ENCODE data around the gene LRRC27.
"Not testable (repeated sequence)": the region's sequence is repeated elsewhere in the genome, so short reads cannot be mapped to it uniquely, and the experiment has no call there.

The LRRC27 gene

DNA sequence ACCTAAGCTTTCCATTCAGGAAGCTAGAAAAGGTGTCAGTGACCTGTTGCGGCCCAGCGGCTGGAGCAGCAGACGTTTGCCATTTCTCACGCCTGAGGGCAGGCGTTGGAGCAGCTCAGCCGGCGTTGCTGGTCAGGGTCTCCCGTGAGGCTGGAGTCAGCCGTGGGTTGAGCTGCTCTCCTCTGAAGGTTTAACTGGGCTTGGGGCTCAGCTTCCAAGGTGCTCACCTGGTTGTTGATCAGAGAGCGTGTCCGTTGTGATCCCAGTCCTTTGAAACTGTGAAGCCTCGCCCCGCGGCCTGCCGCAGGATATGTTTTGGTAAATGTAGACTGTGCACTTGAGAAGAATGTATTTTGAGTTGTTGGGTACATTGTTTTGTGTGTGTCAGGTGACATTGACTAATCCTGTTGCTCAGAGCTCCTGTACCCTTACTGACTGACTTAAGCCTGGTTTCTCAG is 44.4 kb downstream of the LRRC27 start:
- DNase-seq = no peak

DNA sequence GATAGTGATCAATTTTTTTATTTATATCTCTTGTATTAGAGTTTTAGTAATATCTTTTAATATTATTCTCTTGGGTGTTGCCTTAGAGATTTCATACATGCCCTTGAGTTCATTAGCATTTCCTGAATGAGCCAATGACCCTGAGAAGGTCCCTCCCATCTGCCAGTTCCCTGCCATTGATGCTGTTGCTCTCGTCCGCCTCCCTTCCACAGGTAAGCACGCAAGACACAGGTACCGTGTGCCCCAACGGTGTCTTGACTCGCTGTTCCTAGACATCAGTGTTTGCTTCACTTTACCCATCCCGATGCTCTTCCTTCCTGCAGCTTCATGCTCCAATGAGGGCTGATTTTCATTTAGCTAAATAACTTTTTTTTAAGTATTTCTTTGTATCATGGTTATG is 45.3 kb downstream of the LRRC27 start:
- no peak for DNase-seq

DNA sequence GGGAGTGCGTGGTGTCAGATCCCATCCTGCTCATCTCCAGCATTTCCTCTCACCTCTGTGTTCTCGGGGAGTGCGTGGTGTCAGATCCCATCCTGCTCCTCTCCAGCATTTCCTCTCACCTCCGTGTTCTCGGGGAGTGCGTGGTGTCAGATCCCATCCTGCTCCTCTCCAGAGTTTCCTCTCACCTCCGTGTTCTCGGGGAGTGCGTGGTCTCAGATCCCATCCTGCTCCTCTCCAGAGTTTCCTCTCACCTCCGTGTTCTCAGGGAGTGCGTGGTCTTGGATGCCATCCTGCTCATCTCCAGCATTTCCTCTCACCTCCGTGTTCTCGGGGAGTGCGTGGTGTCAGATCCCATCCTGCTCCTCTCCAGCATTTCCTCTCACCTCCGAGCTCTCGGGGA is 47.0 kb downstream of the LRRC27 start:
- DNase-seq = not testable (repeated sequence)

DNA sequence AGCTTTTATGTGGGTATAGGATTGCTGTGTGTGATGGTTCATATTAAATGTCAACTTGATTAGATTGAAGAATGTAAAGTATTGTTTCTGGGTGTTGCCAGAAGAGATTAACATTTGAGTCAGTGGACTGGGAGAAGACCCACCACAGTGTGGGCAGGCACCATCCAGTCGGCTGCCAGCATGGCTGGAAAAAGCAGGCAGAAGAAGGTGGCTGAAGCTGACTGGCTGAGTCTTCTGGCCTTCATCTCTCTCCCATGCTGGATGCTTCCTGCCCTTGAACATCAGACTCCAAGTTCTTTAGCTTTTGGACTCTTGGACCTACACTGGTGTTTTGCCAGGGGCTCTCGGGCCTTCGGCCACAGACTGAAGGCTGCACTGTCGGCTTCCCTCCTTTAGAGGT is 49.0 kb downstream of the LRRC27 start:
- not testable (repeated sequence) for DNase-seq

DNA sequence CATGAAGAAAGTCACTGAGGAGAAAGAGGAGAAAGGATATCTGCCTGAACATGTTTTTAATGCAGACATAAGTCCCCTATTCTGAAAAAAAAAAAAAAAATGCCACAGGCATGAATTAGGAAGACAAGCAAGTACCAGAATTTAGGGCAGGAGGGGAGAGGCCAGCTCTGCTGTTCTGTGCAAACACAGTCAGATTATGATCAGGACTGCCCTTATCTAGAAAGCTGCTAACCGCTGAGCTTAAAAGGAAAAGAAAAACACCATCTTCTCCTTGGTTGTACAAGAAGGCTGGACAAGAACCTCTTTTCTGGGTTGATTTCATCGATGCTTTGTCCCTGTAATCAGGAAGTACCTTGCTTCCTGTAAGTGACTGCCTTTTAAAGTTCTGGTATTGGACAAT is 49.7 kb downstream of the LRRC27 start:
- no peak for DNase-seq

DNA sequence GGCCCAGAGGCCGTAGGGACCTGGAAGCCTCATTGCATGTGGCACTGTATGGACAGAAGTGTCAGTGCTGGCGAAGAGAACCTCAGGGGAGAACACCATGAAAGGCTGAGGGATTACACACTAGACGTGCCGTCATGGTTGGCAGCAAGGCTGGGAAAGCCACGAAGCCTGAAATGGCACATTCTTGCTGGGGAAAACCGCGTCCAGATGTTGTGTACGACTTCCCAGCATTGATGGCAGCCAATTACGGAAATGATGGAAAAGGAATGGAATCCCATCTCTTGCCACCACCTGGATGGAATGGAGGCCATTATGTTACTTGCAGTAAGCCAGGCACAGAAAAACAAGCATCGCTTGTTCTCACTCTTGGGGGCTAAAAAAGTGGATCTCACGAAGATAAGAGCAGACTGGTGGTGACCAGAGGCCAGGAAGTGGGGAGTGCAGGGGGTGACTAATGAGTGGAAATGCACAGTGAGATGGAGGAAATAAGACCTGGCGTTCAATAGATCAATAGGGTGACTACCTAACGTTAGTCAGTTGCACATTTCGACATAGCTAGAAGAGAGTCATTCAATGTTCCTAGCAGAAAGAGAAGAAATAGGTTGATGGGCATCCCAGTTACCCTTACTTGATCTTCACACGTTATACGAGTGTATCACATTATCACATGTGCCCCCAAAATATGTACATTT is 50.4 kb downstream of the LRRC27 start:
- no peak for DNase-seq

DNA sequence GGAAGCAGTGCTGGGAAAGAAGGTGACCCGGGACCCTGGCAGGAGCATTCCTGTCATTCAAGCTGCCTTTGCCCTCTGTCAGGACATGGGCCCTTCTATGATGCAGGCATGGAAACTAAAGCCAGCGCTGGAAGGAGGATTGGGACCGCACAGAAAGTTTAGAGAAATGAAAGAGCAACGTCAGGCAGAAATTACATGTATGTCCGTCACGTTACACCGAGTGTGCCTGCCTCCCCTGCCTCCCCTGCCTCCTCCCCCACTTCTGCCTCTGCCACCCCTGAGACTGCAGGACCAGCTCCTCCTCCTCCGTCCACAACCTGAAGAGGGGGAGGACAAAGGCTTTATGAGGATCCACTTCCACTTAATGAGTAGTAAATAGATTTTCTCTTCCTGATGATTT is 51.1 kb downstream of the LRRC27 start:
- DNase-seq = no peak

DNA sequence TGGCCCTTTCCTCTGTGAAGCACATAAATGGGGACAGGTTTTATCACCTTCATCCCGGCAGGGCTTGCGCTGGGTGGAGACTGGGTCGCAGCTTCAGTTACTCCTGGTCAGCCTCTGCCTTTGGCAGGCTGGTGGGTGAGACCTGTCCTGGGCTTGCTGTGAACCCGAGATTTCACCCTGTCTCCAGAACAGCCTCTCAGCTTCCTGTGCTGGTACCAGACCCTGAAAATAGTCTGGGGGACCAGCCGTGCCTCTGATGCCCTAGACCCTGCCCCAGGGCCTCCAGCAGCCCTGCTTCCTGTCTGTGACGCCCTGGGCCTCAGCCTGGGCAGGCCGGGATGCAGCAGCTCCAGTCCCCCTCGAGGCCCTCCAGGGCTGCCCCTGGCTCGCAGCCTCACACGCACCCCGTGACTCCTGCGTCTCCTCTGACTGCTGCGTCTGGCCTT is 51.8 kb downstream of the LRRC27 start:
- no peak for DNase-seq

DNA sequence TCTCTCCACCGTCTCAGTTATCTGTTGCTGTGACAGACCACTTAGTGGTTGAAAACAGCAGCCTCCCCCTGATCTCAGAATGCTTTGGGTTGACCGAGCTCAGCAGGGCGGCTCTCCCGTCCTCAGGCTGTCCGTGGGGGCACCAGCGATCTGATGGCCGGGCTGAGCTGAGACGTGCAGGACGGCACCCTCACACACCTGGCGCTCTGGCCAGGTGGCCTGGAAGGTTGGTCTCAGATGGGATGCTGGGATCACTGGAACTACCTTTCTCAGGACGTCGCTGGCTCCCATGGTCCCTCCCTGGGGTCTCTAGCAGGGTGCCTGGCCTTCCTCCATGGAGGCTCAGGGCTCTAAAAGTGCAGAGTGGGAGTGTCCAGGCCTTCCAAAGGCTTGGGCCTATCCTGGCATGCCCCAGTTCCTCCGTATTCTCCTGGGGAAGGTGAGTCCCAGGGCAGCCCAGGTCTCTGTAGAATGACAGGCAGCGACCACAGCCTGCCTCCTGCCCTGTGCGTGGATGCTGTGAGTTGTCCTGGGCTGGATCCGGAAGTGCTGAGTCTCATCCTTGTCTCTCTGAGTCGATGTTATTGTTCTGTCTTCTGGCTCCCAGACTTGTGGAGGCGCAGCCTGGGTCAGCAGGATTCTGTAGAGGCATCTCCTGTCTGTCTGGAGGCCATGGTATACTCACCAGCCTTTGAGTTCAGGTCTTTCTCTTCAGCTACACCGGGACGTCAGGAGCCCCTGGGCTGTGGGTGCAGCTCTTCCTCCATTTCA is 52.8 kb downstream of the LRRC27 start:
- no peak for DNase-seq

DNA sequence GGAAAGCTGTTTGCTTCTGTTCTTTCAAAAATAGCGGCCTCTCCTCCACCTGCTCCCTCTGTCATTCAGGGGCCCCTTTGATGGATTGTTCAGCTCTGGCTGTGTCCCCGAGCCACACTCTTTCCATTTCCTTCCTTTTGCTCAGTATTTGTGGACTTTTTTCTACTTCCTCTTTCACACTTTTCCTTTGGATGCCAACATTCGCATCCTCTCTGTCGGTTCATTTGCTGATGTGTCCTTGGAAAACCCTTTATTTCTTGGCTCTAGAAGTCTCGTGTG is 53.3 kb downstream of the LRRC27 start:
- no peak for DNase-seq

DNA sequence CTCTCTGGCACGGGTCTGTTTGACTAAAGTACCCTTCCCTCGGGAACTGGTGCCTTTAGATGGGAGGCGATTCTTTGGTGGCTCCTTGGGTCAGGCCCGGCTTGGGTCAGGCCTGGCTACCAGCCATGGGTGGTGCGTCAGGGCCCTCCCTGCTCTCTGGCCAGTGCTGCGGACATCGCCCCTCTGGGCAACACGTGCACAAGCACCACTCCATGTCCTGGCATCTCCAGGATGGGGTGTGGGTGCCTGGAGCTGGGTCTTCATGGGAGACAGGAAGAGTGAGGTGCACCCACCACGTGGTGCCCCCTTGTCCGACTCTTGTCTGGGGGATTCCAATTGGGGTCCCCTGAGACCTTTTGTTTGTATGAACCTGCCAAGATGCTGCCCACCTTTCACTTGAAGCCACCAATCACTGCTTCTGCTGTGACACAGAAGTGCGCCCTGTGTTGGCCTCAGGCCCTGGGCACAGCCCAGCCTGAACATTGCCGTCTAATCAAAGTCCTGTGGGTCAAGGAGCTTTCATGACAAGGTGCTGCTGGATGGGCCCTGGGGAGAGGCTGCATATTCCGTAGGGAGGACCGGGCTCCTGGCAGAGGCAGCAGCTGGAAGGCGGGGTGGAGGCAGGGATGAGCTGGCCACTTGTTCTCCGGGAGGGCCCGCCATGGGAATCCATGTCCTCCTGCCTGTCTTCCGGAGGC is 53.9 kb downstream of the LRRC27 start:
- no peak for DNase-seq

DNA sequence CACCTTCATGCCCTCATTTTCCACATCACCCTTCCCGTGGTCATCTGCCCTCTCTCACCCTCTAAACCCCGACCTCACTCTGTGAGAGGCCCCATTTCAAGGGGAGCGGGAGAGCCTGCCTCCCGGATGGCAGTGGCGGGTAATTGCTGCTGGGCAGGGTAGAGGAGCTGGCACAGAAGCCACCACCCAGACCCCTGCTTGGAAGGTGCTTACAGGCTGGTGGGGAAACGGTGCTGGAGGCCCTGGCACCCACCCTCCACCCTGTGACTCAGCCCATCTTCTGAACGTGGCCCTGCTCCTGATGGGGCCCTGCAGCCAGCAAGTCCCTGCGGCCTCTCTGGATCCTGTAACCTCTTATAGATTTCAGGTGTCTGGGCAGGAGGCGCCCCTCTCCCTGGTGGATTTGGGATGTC is 54.4 kb downstream of the LRRC27 start:
- DNase-seq = no peak

DNA sequence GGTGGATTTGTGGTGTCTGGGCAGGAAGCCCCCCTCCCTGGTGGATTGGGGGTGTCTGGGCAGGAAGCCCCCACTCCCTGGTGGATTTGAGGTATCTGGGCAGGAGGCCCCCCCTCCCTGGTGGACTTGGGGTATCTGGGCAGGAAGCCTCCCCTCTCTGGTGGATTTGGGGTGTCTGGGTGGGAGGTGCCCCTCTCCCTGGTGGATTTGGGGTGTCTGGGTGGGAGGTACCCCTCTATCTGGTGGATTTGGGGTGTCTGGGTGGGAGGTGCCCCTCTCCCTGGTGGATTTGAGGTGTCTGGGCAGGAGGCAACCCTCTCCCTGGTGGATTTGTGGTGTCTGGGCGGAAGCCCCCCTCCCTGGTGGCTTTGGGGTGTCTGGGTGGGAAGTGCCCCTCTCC is 54.9 kb downstream of the LRRC27 start:
- not testable (repeated sequence) for DNase-seq

DNA sequence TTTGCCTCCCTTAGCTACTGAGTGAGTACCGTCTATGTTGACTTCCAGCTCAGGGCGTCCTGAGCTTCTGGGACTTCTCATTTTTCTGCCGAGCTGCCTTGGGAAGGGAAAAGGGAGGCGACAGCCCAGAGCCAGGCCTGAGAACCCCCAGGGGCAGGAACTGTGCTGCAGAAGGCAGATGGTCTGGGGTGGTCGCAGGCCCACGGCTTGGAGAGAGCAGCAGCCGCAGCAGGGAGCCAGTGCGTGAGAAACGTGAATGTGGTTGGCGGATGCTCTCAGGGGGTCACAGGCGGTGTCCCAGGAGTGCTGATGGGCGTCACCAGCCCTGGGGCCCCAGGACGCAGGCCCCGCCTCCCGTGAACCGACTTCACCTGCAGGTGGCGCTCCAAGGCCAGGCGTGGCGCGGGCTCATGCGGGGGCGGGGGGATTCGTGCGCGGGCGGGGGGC is 55.8 kb downstream of the LRRC27 start:
- peak; percentile 81 for DNase-seq

DNA sequence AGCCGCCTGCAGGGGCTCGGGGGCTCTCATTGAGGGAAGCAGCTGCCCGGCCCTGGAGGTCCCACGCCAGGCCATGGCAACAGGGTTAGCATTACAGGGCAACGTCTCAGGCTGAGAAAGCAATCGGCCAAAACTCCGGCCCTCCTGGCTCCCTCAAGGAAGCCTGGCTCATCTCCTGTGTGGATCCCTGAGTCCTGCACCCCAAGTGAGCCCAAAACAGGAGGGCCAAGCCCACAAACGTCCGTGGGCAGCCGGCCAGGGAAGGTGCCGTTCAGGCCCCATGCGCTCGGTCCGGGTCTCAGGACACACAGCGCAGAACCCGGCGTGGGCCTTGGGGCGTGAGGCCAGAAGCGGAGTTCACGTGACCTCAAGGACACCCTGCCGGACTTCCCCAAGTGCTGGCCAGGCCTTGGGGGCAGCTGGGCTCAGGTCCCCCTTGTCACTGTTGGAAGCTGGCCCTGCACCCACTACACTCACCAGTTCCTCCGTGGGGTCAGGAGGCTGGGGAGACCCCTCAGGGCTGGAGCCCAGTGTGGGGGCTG is 57.0 kb downstream of the LRRC27 start:
- no peak for DNase-seq

DNA sequence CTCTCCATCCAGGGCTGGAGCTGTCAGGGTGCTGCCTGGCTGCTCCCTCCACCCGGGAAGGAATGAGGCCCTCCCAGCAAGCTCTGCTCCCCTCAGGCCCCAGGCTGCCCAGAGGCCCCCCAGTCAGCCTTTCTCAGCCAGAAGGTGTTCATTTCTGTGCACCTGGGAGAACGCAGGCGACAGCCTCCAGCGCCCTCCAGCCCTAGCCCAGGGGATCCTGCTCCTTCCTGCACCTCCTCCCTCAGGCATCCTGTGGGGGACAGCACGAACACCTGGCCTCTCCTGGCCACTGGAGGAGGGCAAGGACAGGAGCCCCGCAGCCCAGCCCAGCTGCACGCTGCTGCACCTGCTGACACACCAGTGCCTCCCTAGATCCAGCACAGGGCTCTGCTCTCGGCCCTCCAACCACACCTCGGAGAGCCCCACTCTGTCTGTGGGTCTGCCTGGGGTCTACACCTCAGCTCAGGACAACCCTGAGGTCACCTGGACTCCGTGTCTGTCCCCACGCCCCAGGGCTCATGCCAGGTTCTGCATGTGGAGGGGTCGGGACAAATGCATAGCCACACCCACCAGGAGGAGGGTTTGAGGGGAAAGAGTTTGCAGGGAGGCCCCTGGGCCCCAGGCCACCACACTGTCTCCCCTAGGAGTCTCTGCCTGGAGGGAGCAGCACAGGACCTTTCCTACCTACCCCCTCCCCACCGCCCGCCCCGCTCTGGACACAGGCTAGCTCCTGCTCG is 57.6 kb downstream of the LRRC27 start:
- DNase-seq = no peak

DNA sequence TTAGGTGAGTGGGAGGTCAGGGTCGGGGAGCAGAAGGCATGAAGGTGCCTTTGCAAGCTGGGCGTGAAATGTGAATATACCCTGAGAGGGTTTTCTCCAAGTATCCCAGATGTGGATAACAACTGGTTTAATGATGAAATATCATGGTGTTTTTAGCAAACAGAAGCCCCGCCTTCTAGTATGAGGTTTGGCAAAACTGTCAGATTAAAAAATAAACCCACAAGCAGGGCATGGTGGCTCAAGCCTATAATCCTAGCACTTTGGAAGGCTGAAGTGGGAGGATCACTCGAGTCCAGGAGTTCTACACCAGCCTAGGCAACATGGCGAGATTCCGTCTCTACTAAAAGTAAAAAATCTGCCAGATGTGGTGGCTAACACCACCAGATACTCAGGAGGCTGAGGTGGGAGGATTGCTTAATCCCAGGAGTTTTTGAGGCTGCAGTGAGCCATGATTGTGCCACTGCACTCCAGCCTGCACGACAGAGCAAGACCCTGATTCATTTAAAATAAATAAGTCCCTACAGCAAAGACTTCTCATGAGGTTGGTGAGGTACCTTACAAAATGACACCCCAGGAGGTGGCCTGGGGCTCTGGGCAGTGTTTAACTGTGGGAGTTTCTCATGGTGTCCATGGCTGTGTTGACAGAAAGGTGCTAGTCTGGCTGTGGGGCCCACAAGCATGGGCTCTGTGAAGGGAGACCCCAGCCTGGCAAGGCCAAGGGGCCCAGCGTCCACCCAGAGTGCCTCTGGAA is 58.4 kb downstream of the LRRC27 start:
- no peak for DNase-seq

DNA sequence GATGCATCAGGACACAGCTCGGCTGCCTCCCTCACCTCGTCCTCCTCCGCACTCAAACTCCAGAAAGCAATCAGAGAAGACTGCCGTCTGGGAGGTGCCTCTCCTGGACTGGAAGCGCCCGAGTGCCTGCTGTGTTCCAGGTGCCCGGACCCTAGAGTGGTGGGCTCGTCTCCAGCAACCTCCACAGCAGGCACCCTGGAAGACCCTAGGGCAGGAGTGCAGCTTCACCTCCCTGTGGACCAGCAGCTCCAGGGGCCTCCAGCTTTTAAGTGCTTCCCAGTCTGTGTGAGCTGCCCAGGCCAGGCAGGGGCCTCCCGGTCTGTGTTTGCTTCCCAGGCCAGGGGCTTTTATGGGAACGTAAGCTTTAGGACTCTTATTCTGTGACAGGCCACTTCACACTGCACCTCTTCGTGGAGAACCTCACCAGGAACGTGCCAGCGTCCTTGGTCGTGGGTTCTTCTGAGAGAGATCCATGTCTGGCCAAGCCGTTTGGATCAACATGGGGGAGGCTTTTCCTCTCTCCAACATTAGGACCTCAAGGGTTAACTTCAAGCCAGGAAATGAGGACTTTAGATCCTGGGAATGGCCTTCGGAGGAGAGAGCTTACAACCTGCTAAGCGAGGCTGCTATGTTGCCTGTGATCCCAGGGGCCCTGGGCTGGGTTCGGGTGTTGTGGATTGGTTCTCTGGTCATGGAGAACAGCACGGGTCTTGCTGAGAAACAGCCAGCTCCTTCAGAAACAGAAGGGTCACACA is 59.1 kb downstream of the LRRC27 start:
- DNase-seq = no peak

DNA sequence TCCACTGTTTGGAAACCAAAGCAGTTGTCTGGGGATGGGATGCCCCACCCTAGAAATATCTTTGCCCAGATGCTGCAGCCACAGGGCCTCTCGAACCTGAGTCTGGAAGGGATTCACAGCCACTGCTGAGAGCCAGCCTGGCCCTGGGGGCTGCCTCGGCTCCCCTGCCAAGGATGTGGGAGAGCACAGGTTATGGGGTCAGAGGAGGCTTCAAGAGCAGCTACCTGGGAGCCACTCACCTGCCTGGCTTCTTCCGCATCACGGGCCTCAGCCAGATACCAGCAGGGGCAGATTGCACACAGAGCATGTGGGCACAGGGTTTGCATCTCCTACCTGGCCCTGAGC is 59.7 kb downstream of the LRRC27 start:
- DNase-seq = no peak

DNA sequence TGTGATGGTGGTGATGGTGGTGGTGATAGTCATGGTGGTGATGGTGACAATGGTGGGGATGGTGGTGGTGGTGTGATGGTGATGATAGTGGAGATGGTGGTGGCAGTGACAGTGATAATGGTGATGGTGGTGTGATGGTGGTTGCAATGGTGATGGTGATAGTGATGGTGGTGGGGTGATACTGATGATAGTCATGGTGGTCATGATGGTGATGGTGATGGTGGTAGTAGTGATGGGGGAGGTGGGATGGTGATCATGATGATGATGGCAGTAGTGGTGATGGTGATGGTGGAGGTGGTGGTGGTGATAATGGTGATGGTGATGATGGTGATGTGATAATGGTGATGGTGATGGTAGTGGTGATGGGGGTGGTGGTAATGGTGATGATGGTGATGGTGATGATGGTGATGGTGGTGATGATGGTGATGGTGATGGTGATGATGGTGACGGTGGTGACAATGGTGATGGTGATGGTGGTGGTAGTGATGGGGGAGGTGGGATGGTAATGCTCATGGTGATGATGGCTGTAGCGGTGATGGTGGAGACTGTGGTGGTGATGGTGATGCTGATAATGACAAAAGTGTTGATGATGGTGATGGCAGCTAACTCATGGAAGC is 60.3 kb downstream of the LRRC27 start:
- no peak for DNase-seq

Measured in CD4-positive, alpha-beta T cell treated with Interleukin-21 for 1 hour (primary cell).